ENCODE measurements around the gene DPP4. TPM values are rescaled to one million over a fixed set of nuclear protein-coding genes. Genes with fewer than 3 reads are reported as not detected.

Gene DPP4
- total and polyA plus RNA-seq, 2 of the 4 experiments (the other 2 are of a cell fraction), result 13.2 to 19.0 TPM

- Histone ChIP-seq H3K56ac (ENCODE audit: extremely low read depth, insufficient read depth, low read length) (no peak overlapping the region), H4K91ac (ENCODE audit: insufficient read depth, low read depth, low read length) (no peak overlapping the region), H3K27me3 (ENCODE audit: control insufficient read depth, insufficient read depth, low read length) (no peaks in the 10 kb centered on the region), H2BK20ac (ENCODE audit: low read depth, low read length) (no peak overlapping the region), H3K27ac (ENCODE audit: insufficient read depth, low read length) (no peak overlapping the region), H3K79me1 (ENCODE audit: low read depth in 1 of 2, low read length in 2 of 2) (no peaks in the 10 kb centered on the region), H4K20me1 (ENCODE audit: insufficient read depth, low read length) (no peaks in the 10 kb centered on the region), H2AK5ac (ENCODE audit: low read depth, low read length) (no peak overlapping the region), H2AFZ (replicated peaks; ENCODE audit: low read length, poor library complexity) (no peak overlapping the region), H3K9me1 (ENCODE audit: insufficient read depth, low read length) (0 out of 2 replicates have a peak, but pooled peaks cover 3% of the 10 kb centered on the region), H2BK120ac (ENCODE audit: low read depth, low read length) (no peak overlapping the region), H2BK15ac (ENCODE audit: low read depth, low read length) (no peak overlapping the region), H4K8ac (ENCODE audit: low read depth in 2 of 2, low read length in 2 of 2) (no peak overlapping the region), H3K4ac (ENCODE audit: low read depth, low read length) (no peak overlapping the region), H4K5ac (ENCODE audit: low read depth, low read length) (no peak overlapping the region), H3K36me3 (ENCODE audit: control insufficient read depth, insufficient read depth, low read length) (no peaks in the 10 kb centered on the region), H3K9me3 (ENCODE audit: control insufficient read depth, insufficient read depth, low read length) (no peaks in the 10 kb centered on the region), H3K4me1 (ENCODE audit: control insufficient read depth, insufficient read depth, low read length) (no peaks in the 10 kb centered on the region), H3K23ac (ENCODE audit: low read depth, low read length) (no peak overlapping the region), H2BK5ac (ENCODE audit: low read depth, low read length, poor library complexity, severe bottlenecking) (no peak overlapping the region), H3K14ac (replicated peaks; ENCODE audit: low read depth, low read length) (no peak overlapping the region), H2AK9ac (replicated peaks; ENCODE audit: low read depth, low read length, poor library complexity) (no peak overlapping the region), H3K18ac (ENCODE audit: low read depth, low read length) (no peak overlapping the region), H3K9ac (ENCODE audit: low read depth, low read length) (no peak overlapping the region), H3K4me2 (ENCODE audit: low read depth, low read length) (no peak overlapping the region), H3K4me3 (ENCODE audit: insufficient read depth, low read depth, low read length) (no peak overlapping the region)
- dilution Hi-C loops (cut with HindIII; ENCODE audit: low sequenced_read_pairs, unreplicated experiment), result no loop called here
- no peak for TF ChIP-seq CEBPB (IDR thresholded peaks at IDR 0.05; ENCODE audit: low read depth, low read length)
- no peak for TF ChIP-seq POLR2A (IDR thresholded peaks at IDR 0.05; ENCODE audit: low read depth, low read length)
- TF ChIP-seq NFE2L2 (IDR thresholded peaks at IDR 0.05; ENCODE audit: low read depth, low read length), result no peak
- no peak for TF ChIP-seq BHLHE40 (IDR thresholded peaks at IDR 0.05; ENCODE audit: low read depth, low read length)
- no peak for TF ChIP-seq MAFK (IDR thresholded peaks at IDR 0.05; ENCODE audit: low read depth, low read length)
- no peak for TF ChIP-seq USF2 (IDR thresholded peaks at IDR 0.05; ENCODE audit: low read depth, low read length)
- no peak for TF ChIP-seq ELK1 (IDR thresholded peaks at IDR 0.05; ENCODE audit: borderline replicate concordance, low read depth, low read length)
- TF ChIP-seq RAD21 (IDR thresholded peaks at IDR 0.05; ENCODE audit: low read length), result no peak
- no peak for TF ChIP-seq RCOR1 (IDR thresholded peaks at IDR 0.05; ENCODE audit: insufficient replicate concordance, low read length)
- TF ChIP-seq MAZ (IDR thresholded peaks at IDR 0.05; ENCODE audit: borderline replicate concordance, low read depth, low read length), result no peak
- TF ChIP-seq RFX5 (IDR thresholded peaks at IDR 0.05; ENCODE audit: low read depth, low read length), result no peak
- no peak for TF ChIP-seq FOS (IDR thresholded peaks at IDR 0.05; ENCODE audit: low read depth, low read length)
- POLR2A ChIA-PET (ENCODE audit: unreplicated experiment), result no interaction called here
- DNase-seq (no peak), ATAC-seq (ENCODE audit: low read depth) (no peak)
- CTCF ChIA-PET, result no interaction called here
- intact Hi-C loops (cut with micrococcal nuclease), result no loop called here
- in situ Hi-C loops (cut with MboI; ENCODE audit: low sequenced_read_pairs), result no loop called here
- WGBS, 2 experiments (ENCODE audit: extremely low coverage in 2 of 2, insufficient read length in 1 of 2), result no CpG with 5 or more reads among the region's 2 CpGs
- no TSS peak for BruUV-seq (replicated peaks)
These were observed 101.1 kb downstream of the DPP4 start for GRCh38 chr2:161972866-161973265.
